K562 (cell line): ENCODE results near the gene SLC31A1. TPM values are rescaled to one million over a fixed set of nuclear protein-coding genes. Genes with fewer than 3 reads are reported as not detected.
A peak's percentile ranks its signal among the peaks of the same experiment; 100 is the strongest.
"Not testable (repeated sequence)": the region's sequence is repeated elsewhere in the genome, so short reads cannot be mapped to it uniquely, and the experiment has no call there.

Experiments used
- ATAC-seq: fragments of 200-7000 bp; cut with Tn5 transposase; 3 replicates; pipeline ENCODE4 v1.9.1; 2020; ENCODE audit warnings: moderate library complexity
- BruUV-seq: library from RNA; stranded (reverse); fragments of 400-500 nt; replicated peaks from 2 replicates; lab custom pipeline; 2021; lab: Mats Ljungman, UMichigan
- CTCF ChIA-PET: fragments of 300-600 bp; formaldehyde crosslinking; extraction: SDS; loops from one replicate; lab custom pipeline; 2021; ENCODE audit warnings: low intra/inter-chr PET ratio; lab: Yijun Ruan, JAX
- POLR2A ChIA-PET: fragments of 300-600, 350-650 bp; sonication (Branson Sonifier 250); formaldehyde crosslinking; extraction: SDS; loops from one replicate; lab custom pipeline; 2021; ENCODE audit warnings: antibody characterized with exemption, inconsistent platforms; lab: Yijun Ruan, JAX
- DNase-seq, 4 experiments: peaks; one replicate each; pipeline versions ENCODE4 v3.0.0 to v3.0.0-alpha.2; 2011 to 2018; ENCODE audit warnings: low spot score in 3 of 4, mixed read lengths in 3 of 4; ENCODE audit errors: extremely low read depth in 1 of 4
- FAIRE-seq: peaks from 2 replicates; lab custom pipeline; 2011; peaks lifted over from hg19 to GRCh38; lab: Jason Lieb, UNC
- H2AFZ ChIP-seq: 2 replicates; pipeline ENCODE4 v1.6.0; 2011; ENCODE audit warnings: low read depth, low read length, control low read depth, inconsistent platforms
- H3K27ac ChIP-seq: fragments of 200-600 bp; 3 replicates; pipeline ENCODE4 v1.8.0; 2011; ENCODE audit warnings: low read depth, mild to moderate bottlenecking, control low read depth, inconsistent platforms, low read length, moderate library complexity, mixed read lengths; ENCODE audit errors: extremely low read depth
- H3K27me3 ChIP-seq, 2 experiments: fragments of 300-600 bp in 1 of 2; 2 replicates in 1 of 2; 3 replicates in 1 of 2; pipeline versions ENCODE4 v1.6.0 to v1.8.0; 2011; ENCODE audit warnings: inconsistent platforms in 2 of 2, low read length in 2 of 2, mild to moderate bottlenecking in 1 of 2, mixed read lengths in 1 of 2, moderate library complexity in 1 of 2; ENCODE audit not compliant: control insufficient read depth in 2 of 2, insufficient read depth in 2 of 2
- H3K36me3 ChIP-seq: fragments of 300-600 bp; 3 replicates; pipeline ENCODE4 v1.8.0; 2011; ENCODE audit warnings: mild to moderate bottlenecking, low read length, inconsistent platforms; ENCODE audit not compliant: control insufficient read depth, insufficient read depth
- H3K4me1 ChIP-seq, 2 experiments: fragments of 200-600 bp in 1 of 2; replicated peaks in 1 of 2; 2 replicates in 1 of 2; 3 replicates in 1 of 2; pipeline versions ENCODE4 v1.5.1 to v1.8.0; 2011; ENCODE audit warnings: inconsistent platforms in 2 of 2, low read length in 2 of 2, mild to moderate bottlenecking in 1 of 2, mixed read lengths in 1 of 2, moderate library complexity in 1 of 2; ENCODE audit not compliant: control insufficient read depth in 2 of 2, insufficient read depth in 2 of 2
- H3K4me2 ChIP-seq: 2 replicates; pipeline ENCODE4 v1.6.1; 2011; ENCODE audit warnings: low read length, control low read depth, inconsistent platforms, mixed read lengths; ENCODE audit not compliant: insufficient read depth
- H3K4me3 ChIP-seq: fragments of 200-600 bp; sonication (generic), shearing (Covaris generic); 2 replicates; pipeline ENCODE4 v1.5.1; 2016; ENCODE audit warnings: control low read depth, inconsistent platforms
- H3K79me2 ChIP-seq: fragments of 200-600 bp; 3 replicates; pipeline ENCODE4 v1.8.0; 2011; ENCODE audit warnings: low read length, inconsistent platforms; ENCODE audit not compliant: control insufficient read depth, insufficient read depth
- H3K9ac ChIP-seq, 2 experiments: 2 replicates each; pipeline versions ENCODE4 v1.6.0 to v1.6.1; 2011; ENCODE audit warnings: low read depth in 2 of 2, low read length in 2 of 2, control low read depth in 1 of 2, inconsistent platforms in 1 of 2, mild to moderate bottlenecking in 1 of 2, mixed read lengths in 1 of 2; ENCODE audit not compliant: insufficient read depth in 1 of 2
- H3K9me1 ChIP-seq: one replicate; pipeline ENCODE4 v1.6.0; 2011; ENCODE audit warnings: inconsistent platforms, mild to moderate bottlenecking, low read length, moderate library complexity; ENCODE audit not compliant: control insufficient read depth, insufficient read depth
- H3K9me3 ChIP-seq: replicated peaks from 2 replicates; pipeline ENCODE4 v1.5.1; 2011; ENCODE audit warnings: low read depth, low read length, inconsistent platforms; ENCODE audit not compliant: control insufficient read depth, insufficient read depth
- H4K20me1 ChIP-seq: replicated peaks from 2 replicates; pipeline ENCODE4 v1.6.1; 2011; ENCODE audit warnings: low read length, inconsistent platforms, mixed read lengths; ENCODE audit not compliant: control insufficient read depth, insufficient read depth
- CEBPB ChIP-seq: fragments of 450-650 bp; IDR thresholded peaks from 2 replicates; pipeline ENCODE4 v1.6.1; 2016; ENCODE audit warnings: missing genetic modification characterization, missing compliant biosample characterization
- HDAC1 ChIP-seq, 2 experiments: fragments of 450-650 bp; IDR thresholded peaks; 2 replicates each; pipeline ENCODE4 v1.6.1; 2016 to 2017; ENCODE audit warnings: inconsistent platforms in 1 of 2, mild to moderate bottlenecking in 1 of 2, moderate library complexity in 1 of 2
- NBN ChIP-seq: fragments of 450-650 bp; IDR thresholded peaks from 2 replicates; pipeline ENCODE4 v1.6.1; 2016; ENCODE audit warnings: low read depth, mild to moderate bottlenecking
- PCBP2 ChIP-seq: fragments of 200-400 bp; formaldehyde crosslinking; IDR thresholded peaks from 2 replicates; pipeline ENCODE4 v1.6.1; 2018; ENCODE audit warnings: low read length, low read depth, mild to moderate bottlenecking, moderate library complexity; ENCODE audit not compliant: poor library complexity, severe bottlenecking
- PRMT5 ChIP-seq: sonication (generic); formaldehyde crosslinking; IDR thresholded peaks from 2 replicates; pipeline ENCODE4 v1.5.0; 2020; ENCODE audit warnings: missing genetic modification reagents
- SMARCA5 ChIP-seq: fragments of 450-650 bp; IDR thresholded peaks from 2 replicates; pipeline ENCODE4 v1.6.1; 2016
- U2AF2 ChIP-seq: fragments of 200-400 bp; formaldehyde crosslinking; optimal IDR thresholded peaks from 2 replicates; pipeline ENCODE3; 2017; ENCODE audit warnings: low read depth, mild to moderate bottlenecking, low read length
- ZNF431 ChIP-seq: sonication (generic); formaldehyde crosslinking; IDR thresholded peaks from 2 replicates; pipeline ENCODE4 v1.8.0; 2022; ENCODE audit warnings: mild to moderate bottlenecking, missing genetic modification reagents
- WGBS: fragments of 100-300 bp; shearing (Covaris generic); methylation state at CpG from one replicate; pipeline ENCODE4 v1.1.6; 2016; ENCODE audit warnings: low coverage, mixed read lengths; ENCODE audit not compliant: insufficient coverage; ENCODE audit errors: missing lambda C conversion rate; 5-methylcytosine and 5-hydroxymethylcytosine counted together
- in situ Hi-C: fragments of 300-500 bp; cut with MboI; formaldehyde crosslinking; loops from 4 replicates; pipeline ENCODE4 v1.15.0; 2018; ENCODE audit warnings: inconsistent platforms, mixed read lengths
- intact Hi-C: fragments of 100-400 bp; cut with micrococcal nuclease; formaldehyde crosslinking; loops from 2 replicates; pipeline ENCODE4 v1.14.2; 2022
- polyA plus RNA-seq, 8 experiments: library from polyadenylated mRNA; depleted of rRNA in 4 of 8; stranded (reverse) in 5 of 8; unstranded in 3 of 8; fragments of >200 nt; fragmentation: Nextera tagmentation in 2 of 8; fragmentation: Illumina TruSeq in 1 of 8; extraction: Ambion mirVana in 2 of 8; extraction: Trizol in 1 of 8; gene quantifications; 2 replicates each; pipeline versions ENCODE4 v1.2.1 to v1.2.3, GENCODE V29; 2011 to 2014; ENCODE audit warnings: inconsistent platforms in 1 of 8, missing spikeins in 1 of 8
- total RNA-seq, 7 experiments: library from RNA; depleted of rRNA in 6 of 7; stranded (reverse); fragments of >200 nt in 6 of 7; fragmentation: Illumina TruSeq in 2 of 7; extraction: Trizol in 2 of 7; gene quantifications; 2 replicates each; pipeline versions ENCODE4 v1.2.1 to v1.2.3, GENCODE V29; 2011 to 2021; ENCODE audit warnings: low replicate concordance in 1 of 7
- TF ChIP-seq, protein P1 (sequence below): IDR thresholded peaks from 2 replicates; pipeline ENCODE4 v1.6.1; 2016; ENCODE audit warnings: missing genetic modification characterization, missing compliant biosample characterization
- TF ChIP-seq, protein P2 (sequence below): sonication (generic); formaldehyde crosslinking; IDR thresholded peaks from 2 replicates; pipeline ENCODE4 v1.8.1; 2022; ENCODE audit warnings: missing genetic modification reagents

Gene SLC31A1
- total and polyA plus RNA-seq, 9 of the 15 experiments (the other 6 are each of a cell fraction or from before 2014, with no cell fraction given), result 15.4 to 40.7 (median 25.9) TPM

DNA sequence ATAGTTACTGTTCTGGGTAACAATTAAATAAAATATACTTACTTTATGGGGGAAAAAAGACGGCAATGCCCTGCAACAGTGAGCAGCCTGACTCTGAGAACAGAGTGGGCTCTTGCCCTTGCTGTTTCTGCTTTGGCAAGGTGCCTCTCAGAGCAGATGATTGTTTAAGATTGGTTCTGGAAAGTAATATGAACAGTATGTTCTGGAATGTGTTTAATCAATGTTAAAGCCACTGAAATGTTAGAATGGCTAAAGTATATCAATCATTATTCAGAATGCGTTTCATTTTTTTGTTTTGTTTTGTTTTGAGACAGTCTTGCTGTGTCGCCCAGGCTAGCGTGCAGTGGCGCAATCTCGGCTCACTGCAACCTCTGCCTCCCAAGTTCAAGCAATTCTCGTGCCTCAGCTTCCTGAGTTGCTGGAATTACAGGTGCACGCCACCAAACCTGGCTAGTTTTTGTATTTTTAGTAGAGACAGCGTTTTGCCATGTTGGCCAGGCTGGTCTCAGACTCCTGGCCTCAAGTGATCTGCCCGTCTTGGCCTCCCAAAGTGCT, 14.4 kb downstream of the SLC31A1 start:
- FAIRE-seq, intact Hi-C loops, H3K4me3 ChIP-seq, H3K9me1 ChIP-seq, in situ Hi-C loops, H3K9me3 ChIP-seq, ATAC-seq, BruUV-seq, H3K27me3 ChIP-seq, H3K27ac ChIP-seq, H3K4me2 ChIP-seq, H2AFZ ChIP-seq, H3K36me3 ChIP-seq: not testable (repeated sequence)
- POLR2A ChIA-PET, result interaction anchor here (1.6 kb wide), 1 partner anchor 15 kb away, joined by 6 read pairs; the partner anchor contains the start of genes FKBP15 and SLC31A1
- peaks cover 0 to 19% of the 10 kb centered on the region in 2 experiments; a peak in 3 of 5 replicates for H3K4me1 ChIP-seq
- 73% methylated on average over 10 of the region's 10 CpGs for WGBS
- peaks cover 27% of the 10 kb centered on the region for H3K79me2 ChIP-seq
- TF ChIP-seq CEBPB, result peak; percentile 47; the same call in 1 of the 2 replicates
- TF ChIP-seq, all 486 proteins: peak for 1; not testable (repeated sequence) for 485
- H3K9ac ChIP-seq, DNase-seq, H4K20me1 ChIP-seq, CTCF ChIA-PET: not testable (repeated sequence)

DNA sequence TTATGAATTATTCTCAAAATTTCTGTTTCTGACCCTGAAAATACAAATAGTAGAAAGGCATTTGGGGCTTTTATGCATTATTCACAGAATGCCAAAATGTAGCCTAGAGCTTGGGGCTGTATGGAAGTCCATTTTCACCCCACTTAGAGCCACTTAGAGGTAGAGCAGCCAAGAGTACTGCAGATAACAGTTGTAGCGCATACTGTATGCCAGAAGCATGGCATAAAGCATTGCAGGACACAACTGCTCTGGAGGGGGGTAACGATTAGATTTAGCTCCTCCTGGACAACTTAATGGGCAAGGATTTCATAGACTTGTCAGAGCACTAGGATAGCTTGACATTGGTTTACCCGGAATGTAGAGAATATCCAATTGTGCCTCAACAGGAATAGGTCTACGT, 15.7 kb downstream of the SLC31A1 start:
- H3K4me3 ChIP-seq, result no peak overlapping the region
- ChIA-PET CTCF (no interaction called here), POLR2A (interaction anchor here (0.6 to 1.6 kb wide), 2 partner anchors 16 to 421 kb away, joined by 3 to 6 read pairs; partner anchors contain the start of genes FKBP15 and SLC31A1)
- 0 out of 2 replicates have a peak, but pooled peaks cover 5% of the 10 kb centered on the region for H4K20me1 ChIP-seq
- H3K79me2 ChIP-seq, result peaks cover 15% of the 10 kb centered on the region
- H3K9me1 ChIP-seq, result no peaks in the 10 kb centered on the region
- H3K9ac ChIP-seq, result no peak overlapping the region; a peak in 1 of 4 replicates
- no peaks in the 10 kb centered on the region for H3K9me3 ChIP-seq
- in situ Hi-C loops (no loop called here), intact Hi-C loops (no loop called here)
- peaks cover 7% of the 10 kb centered on the region; the same call in 1 of the 3 replicates for H3K36me3 ChIP-seq
- DNase-seq, result no peak
- no peaks in the 10 kb centered on the region for H3K27me3 ChIP-seq
- FAIRE-seq, result no peak
- no peak for TF ChIP-seq PRMT5 (CRISPR knock-in tag)
- TF ChIP-seq SMARCA5, result no peak
- TF ChIP-seq, protein P1, sequence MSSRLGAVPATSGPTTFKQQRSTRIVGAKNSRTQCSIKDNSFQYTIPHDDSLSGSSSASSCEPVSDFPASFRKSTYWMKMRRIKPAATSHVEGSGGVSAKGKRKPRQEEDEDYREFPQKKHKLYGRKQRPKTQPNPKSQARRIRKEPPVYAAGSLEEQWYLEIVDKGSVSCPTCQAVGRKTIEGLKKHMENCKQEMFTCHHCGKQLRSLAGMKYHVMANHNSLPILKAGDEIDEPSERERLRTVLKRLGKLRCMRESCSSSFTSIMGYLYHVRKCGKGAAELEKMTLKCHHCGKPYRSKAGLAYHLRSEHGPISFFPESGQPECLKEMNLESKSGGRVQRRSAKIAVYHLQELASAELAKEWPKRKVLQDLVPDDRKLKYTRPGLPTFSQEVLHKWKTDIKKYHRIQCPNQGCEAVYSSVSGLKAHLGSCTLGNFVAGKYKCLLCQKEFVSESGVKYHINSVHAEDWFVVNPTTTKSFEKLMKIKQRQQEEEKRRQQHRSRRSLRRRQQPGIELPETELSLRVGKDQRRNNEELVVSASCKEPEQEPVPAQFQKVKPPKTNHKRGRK, result no peak
- TF ChIP-seq U2AF2, result no peak
- no peak for TF ChIP-seq ZNF431 (CRISPR knock-in tag)
- no peak for TF ChIP-seq PCBP2
- TF ChIP-seq HDAC1 (IDR thresholded peaks at IDR 0.05), result no peak
- TF ChIP-seq, protein P2, sequence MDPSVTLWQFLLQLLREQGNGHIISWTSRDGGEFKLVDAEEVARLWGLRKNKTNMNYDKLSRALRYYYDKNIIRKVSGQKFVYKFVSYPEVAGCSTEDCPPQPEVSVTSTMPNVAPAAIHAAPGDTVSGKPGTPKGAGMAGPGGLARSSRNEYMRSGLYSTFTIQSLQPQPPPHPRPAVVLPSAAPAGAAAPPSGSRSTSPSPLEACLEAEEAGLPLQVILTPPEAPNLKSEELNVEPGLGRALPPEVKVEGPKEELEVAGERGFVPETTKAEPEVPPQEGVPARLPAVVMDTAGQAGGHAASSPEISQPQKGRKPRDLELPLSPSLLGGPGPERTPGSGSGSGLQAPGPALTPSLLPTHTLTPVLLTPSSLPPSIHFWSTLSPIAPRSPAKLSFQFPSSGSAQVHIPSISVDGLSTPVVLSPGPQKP, result no peak
- no peak for TF ChIP-seq NBN
- 75% methylated on average over 4 of the region's 4 CpGs for WGBS
- no TSS peak for BruUV-seq
- no peak overlapping the region for H3K27ac ChIP-seq
- no peak overlapping the region for H2AFZ ChIP-seq
- H3K4me2 ChIP-seq, result no peak overlapping the region
- ATAC-seq, result peak; percentile 17; the same call in 1 of the 3 replicates
- peaks cover 0 to 9% of the 10 kb centered on the region in 2 experiments; a peak in 3 of 5 replicates for H3K4me1 ChIP-seq
